HepG2 (cell line): ENCODE measurements around the gene ABCA4. TPM values are rescaled to one million over a fixed set of nuclear protein-coding genes. Genes with fewer than 3 reads are reported as not detected.

Source experiments
- ATAD3A ChIP-seq: sonication (generic); formaldehyde crosslinking; IDR thresholded peaks from 2 replicates; pipeline ENCODE4 v1.4.0; 2020; ENCODE audit warnings: missing genetic modification reagents
- EHMT2 ChIP-seq: fragments of 200-600 bp; sonication (generic); IDR thresholded peaks from 2 replicates; pipeline ENCODE4 v1.7.0; 2017; ENCODE audit warnings: antibody characterized with exemption, low read depth, low read length, borderline replicate concordance
- FOXO1 ChIP-seq: sonication (generic); formaldehyde crosslinking; IDR thresholded peaks from 2 replicates; pipeline ENCODE4 v1.4.0; 2020; ENCODE audit warnings: missing genetic modification reagents
- HNRNPK ChIP-seq: fragments of 200-400 bp; formaldehyde crosslinking; IDR thresholded peaks from 2 replicates; pipeline ENCODE4 v1.6.1; 2018; ENCODE audit warnings: low read length, low read depth, moderate library complexity, mild to moderate bottlenecking; ENCODE audit not compliant: poor library complexity, severe bottlenecking
- MIER2 ChIP-seq: IDR thresholded peaks from 2 replicates; pipeline ENCODE4 v1.6.1; 2016; ENCODE audit warnings: missing biosample characterization, missing genetic modification reagents
- MTA1 ChIP-seq: sonication (generic); formaldehyde crosslinking; IDR thresholded peaks from 2 replicates; pipeline ENCODE4 v1.4.0; 2020; ENCODE audit warnings: missing genetic modification reagents, mild to moderate bottlenecking, borderline replicate concordance
- PRMT3 ChIP-seq: sonication (generic); formaldehyde crosslinking; IDR thresholded peaks from 2 replicates; pipeline ENCODE4 v1.8.1; 2022; ENCODE audit warnings: low read depth, mild to moderate bottlenecking, moderate library complexity, missing genetic modification reagents, borderline replicate concordance
- RNF2 ChIP-seq: fragments of 450-650 bp; conservative IDR thresholded peaks from 2 replicates; pipeline ENCODE4 v1.6.1; 2016; ENCODE audit warnings: low read depth
- SMAD9 ChIP-seq: sonication (generic); formaldehyde crosslinking; IDR thresholded peaks from 2 replicates; pipeline ENCODE4 v1.5.1; 2020; ENCODE audit warnings: mild to moderate bottlenecking, missing genetic modification reagents
- SP2 ChIP-seq: sonication (generic); formaldehyde crosslinking; IDR thresholded peaks from 2 replicates; pipeline ENCODE4 v1.5.1; 2020; ENCODE audit warnings: mild to moderate bottlenecking, missing genetic modification reagents
- TSC22D2 ChIP-seq: sonication (generic); formaldehyde crosslinking; IDR thresholded peaks from 2 replicates; pipeline ENCODE4 v1.5.1; 2020; ENCODE audit warnings: missing genetic modification reagents, mild to moderate bottlenecking, borderline replicate concordance
- ZBTB7A ChIP-seq: sonication (generic); formaldehyde crosslinking; IDR thresholded peaks from 2 replicates; pipeline ENCODE4 v1.8.0; 2022; ENCODE audit warnings: mild to moderate bottlenecking, missing genetic modification reagents
- ZFX ChIP-seq: sonication (generic); formaldehyde crosslinking; IDR thresholded peaks from 2 replicates; pipeline ENCODE4 v1.4.0; 2020; ENCODE audit warnings: mild to moderate bottlenecking, low read depth, missing genetic modification reagents, moderate library complexity
- ZNF329 ChIP-seq: sonication (generic); formaldehyde crosslinking; IDR thresholded peaks from 2 replicates; pipeline ENCODE4 v1.9.0; 2021; ENCODE audit warnings: low read depth, mild to moderate bottlenecking, missing genetic modification reagents
- ZNF674 ChIP-seq: sonication (generic); formaldehyde crosslinking; IDR thresholded peaks from 2 replicates; pipeline ENCODE4 v1.5.0; 2020; ENCODE audit warnings: low read depth, mild to moderate bottlenecking, missing genetic modification reagents
- ZNF792 ChIP-seq: IDR thresholded peaks from 2 replicates; pipeline ENCODE4 v1.6.1; 2016
- ZNF83 ChIP-seq: sonication (generic); formaldehyde crosslinking; IDR thresholded peaks from 2 replicates; pipeline ENCODE4 v1.4.0; 2020; ENCODE audit warnings: missing genetic modification reagents, mild to moderate bottlenecking, borderline replicate concordance
- ZSCAN30 ChIP-seq: sonication (generic); formaldehyde crosslinking; IDR thresholded peaks from 2 replicates; pipeline ENCODE4 v1.5.0; 2020; ENCODE audit warnings: mild to moderate bottlenecking, missing genetic modification reagents
- polyA plus RNA-seq, 8 experiments: library from polyadenylated mRNA; depleted of rRNA in 3 of 8; stranded (reverse) in 7 of 8; unstranded in 1 of 8; fragments of >200 nt; fragmentation: Illumina TruSeq in 4 of 8; extraction: Trizol in 4 of 8; gene quantifications; 2 replicates each; pipeline versions ENCODE4 v1.2.1 to v1.2.3, GENCODE V29; 2011 to 2016; ENCODE audit warnings: low read depth in 4 of 8, missing spikeins in 1 of 8, mixed read lengths in 1 of 8; ENCODE audit not compliant: insufficient read depth in 1 of 8
- total RNA-seq, 5 experiments: library from RNA; depleted of rRNA; stranded (reverse); fragments of >200 nt; fragmentation: Illumina TruSeq; extraction: Trizol; gene quantifications; 2 replicates each; pipeline ENCODE4 v1.2.3, GENCODE V29; 2016; ENCODE audit warnings: low read depth in 1 of 5
- TF ChIP-seq, protein P1 (sequence below): sonication (generic); formaldehyde crosslinking; IDR thresholded peaks from 2 replicates; pipeline ENCODE4 v1.9.0; 2021; ENCODE audit warnings: mild to moderate bottlenecking, missing genetic modification reagents
- TF ChIP-seq, protein P2 (sequence below): conservative IDR thresholded peaks from 2 replicates; pipeline ENCODE4 v1.6.1; 2018; ENCODE audit warnings: missing genetic modification reagents
- TF ChIP-seq, protein P3 (sequence below): sonication (generic); formaldehyde crosslinking; IDR thresholded peaks from 2 replicates; pipeline ENCODE4 v1.4.0; 2020; ENCODE audit warnings: mild to moderate bottlenecking, missing genetic modification reagents

ABCA4 gene
- total and polyA plus RNA-seq, 2 of the 13 experiments (the other 11 are each of a cell fraction or from before 2014, with no cell fraction given), result 0.24 to 0.67 TPM

DNA sequence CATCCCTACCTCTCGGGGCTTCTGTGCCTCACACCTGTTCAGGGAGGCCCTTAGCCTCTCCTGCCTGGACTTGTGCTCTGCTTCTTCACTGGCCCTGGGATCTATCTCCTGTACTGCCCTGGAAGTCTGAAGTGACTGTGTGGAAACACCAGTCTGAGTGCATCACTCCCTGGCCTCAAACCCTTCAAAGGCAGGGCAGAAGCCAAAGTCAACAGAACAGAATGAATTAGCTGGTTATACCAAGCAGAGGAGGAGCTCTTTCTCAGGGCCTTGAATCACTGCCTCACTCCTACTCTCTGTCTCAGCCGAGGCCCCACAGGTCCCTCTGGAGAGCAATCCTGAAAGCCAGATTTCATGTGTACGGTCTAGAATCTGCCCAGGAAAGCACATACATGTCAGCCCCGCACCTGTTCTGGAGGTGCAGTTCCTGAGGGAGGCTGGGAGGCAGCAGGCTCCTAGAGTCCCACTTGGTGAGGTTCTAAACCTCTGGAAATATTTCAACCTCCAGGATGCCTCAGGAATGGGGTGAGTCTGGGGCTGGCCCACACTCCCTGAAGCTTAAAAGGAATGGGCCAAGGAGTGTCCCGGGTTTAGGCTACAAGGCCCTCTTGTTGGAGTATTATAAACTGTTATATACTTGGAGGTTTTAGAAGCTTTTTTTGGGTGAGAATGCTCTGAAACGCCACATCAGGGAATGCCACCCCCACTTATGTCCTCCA lies 98.3 kb downstream of the ABCA4 start (continued):
- TF ChIP-seq, protein P1, sequence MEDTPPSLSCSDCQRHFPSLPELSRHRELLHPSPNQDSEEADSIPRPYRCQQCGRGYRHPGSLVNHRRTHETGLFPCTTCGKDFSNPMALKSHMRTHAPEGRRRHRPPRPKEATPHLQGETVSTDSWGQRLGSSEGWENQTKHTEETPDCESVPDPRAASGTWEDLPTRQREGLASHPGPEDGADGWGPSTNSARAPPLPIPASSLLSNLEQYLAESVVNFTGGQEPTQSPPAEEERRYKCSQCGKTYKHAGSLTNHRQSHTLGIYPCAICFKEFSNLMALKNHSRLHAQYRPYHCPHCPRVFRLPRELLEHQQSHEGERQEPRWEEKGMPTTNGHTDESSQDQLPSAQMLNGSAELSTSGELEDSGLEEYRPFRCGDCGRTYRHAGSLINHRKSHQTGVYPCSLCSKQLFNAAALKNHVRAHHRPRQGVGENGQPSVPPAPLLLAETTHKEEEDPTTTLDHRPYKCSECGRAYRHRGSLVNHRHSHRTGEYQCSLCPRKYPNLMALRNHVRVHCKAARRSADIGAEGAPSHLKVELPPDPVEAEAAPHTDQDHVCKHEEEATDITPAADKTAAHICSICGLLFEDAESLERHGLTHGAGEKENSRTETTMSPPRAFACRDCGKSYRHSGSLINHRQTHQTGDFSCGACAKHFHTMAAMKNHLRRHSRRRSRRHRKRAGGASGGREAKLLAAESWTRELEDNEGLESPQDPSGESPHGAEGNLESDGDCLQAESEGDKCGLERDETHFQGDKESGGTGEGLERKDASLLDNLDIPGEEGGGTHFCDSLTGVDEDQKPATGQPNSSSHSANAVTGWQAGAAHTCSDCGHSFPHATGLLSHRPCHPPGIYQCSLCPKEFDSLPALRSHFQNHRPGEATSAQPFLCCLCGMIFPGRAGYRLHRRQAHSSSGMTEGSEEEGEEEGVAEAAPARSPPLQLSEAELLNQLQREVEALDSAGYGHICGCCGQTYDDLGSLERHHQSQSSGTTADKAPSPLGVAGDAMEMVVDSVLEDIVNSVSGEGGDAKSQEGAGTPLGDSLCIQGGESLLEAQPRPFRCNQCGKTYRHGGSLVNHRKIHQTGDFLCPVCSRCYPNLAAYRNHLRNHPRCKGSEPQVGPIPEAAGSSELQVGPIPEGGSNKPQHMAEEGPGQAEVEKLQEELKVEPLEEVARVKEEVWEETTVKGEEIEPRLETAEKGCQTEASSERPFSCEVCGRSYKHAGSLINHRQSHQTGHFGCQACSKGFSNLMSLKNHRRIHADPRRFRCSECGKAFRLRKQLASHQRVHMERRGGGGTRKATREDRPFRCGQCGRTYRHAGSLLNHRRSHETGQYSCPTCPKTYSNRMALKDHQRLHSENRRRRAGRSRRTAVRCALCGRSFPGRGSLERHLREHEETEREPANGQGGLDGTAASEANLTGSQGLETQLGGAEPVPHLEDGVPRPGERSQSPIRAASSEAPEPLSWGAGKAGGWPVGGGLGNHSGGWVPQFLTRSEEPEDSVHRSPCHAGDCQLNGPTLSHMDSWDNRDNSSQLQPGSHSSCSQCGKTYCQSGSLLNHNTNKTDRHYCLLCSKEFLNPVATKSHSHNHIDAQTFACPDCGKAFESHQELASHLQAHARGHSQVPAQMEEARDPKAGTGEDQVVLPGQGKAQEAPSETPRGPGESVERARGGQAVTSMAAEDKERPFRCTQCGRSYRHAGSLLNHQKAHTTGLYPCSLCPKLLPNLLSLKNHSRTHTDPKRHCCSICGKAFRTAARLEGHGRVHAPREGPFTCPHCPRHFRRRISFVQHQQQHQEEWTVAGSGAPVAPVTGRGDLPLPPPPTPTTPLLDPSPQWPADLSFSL, result no peak
- no peak for TF ChIP-seq EHMT2
- TF ChIP-seq ZBTB7A, result no peak
- no peak for TF ChIP-seq ZSCAN30
- TF ChIP-seq ZNF329 (CRISPR knock-in tag), result no peak
- no peak for TF ChIP-seq RNF2
- TF ChIP-seq, protein P2, sequence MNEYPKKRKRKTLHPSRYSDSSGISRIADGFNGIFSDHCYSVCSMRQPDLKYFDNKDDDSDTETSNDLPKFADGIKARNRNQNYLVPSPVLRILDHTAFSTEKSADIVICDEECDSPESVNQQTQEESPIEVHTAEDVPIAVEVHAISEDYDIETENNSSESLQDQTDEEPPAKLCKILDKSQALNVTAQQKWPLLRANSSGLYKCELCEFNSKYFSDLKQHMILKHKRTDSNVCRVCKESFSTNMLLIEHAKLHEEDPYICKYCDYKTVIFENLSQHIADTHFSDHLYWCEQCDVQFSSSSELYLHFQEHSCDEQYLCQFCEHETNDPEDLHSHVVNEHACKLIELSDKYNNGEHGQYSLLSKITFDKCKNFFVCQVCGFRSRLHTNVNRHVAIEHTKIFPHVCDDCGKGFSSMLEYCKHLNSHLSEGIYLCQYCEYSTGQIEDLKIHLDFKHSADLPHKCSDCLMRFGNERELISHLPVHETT (CRISPR knock-in tag), result no peak
- no peak for TF ChIP-seq SP2
- TF ChIP-seq ZNF83, result no peak
- no peak for TF ChIP-seq MTA1 (CRISPR knock-in tag)
- TF ChIP-seq, protein P3, sequence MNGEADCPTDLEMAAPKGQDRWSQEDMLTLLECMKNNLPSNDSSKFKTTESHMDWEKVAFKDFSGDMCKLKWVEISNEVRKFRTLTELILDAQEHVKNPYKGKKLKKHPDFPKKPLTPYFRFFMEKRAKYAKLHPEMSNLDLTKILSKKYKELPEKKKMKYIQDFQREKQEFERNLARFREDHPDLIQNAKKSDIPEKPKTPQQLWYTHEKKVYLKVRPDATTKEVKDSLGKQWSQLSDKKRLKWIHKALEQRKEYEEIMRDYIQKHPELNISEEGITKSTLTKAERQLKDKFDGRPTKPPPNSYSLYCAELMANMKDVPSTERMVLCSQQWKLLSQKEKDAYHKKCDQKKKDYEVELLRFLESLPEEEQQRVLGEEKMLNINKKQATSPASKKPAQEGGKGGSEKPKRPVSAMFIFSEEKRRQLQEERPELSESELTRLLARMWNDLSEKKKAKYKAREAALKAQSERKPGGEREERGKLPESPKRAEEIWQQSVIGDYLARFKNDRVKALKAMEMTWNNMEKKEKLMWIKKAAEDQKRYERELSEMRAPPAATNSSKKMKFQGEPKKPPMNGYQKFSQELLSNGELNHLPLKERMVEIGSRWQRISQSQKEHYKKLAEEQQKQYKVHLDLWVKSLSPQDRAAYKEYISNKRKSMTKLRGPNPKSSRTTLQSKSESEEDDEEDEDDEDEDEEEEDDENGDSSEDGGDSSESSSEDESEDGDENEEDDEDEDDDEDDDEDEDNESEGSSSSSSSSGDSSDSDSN (CRISPR knock-in tag), result no peak
- TF ChIP-seq ATAD3A (CRISPR knock-in tag), result no peak
- TF ChIP-seq TSC22D2 (CRISPR knock-in tag), result no peak
- 0 out of 2 replicates have a peak, but pooled peaks have one; percentile 3 for TF ChIP-seq FOXO1 (CRISPR knock-in tag)
- TF ChIP-seq MIER2 (CRISPR knock-in tag), result no peak
- no peak for TF ChIP-seq HNRNPK
- no peak for TF ChIP-seq ZNF674 (CRISPR knock-in tag)
- TF ChIP-seq ZNF792 (CRISPR knock-in tag), result no peak
- peak; percentile 42; the same call in 1 of the 2 replicates for TF ChIP-seq ZFX (CRISPR knock-in tag)
- 0 out of 2 replicates have a peak, but pooled peaks have one; percentile 41 for TF ChIP-seq PRMT3 (CRISPR knock-in tag)
- no peak for TF ChIP-seq SMAD9 (CRISPR knock-in tag)
